Smooth muscle cell (in vitro differentiated cells): ENCODE measurements around the gene XXYLT1. TPM values are rescaled to one million over a fixed set of nuclear protein-coding genes. Genes with fewer than 3 reads are reported as not detected.

Experiments used
- DNase-seq: peaks from one replicate; lab custom pipeline; 2025; ENCODE audit not compliant: unreplicated experiment; lab: John Stamatoyannopoulos, UW
- H2AFZ ChIP-seq: fragments of 200-600 bp; sonication (generic); 2 replicates; pipeline ENCODE4 v1.6.0; 2016; ENCODE audit warnings: antibody characterized with exemption, low read depth, mild to moderate bottlenecking
- H3F3A ChIP-seq: fragments of 200-600 bp; sonication (generic); 2 replicates; pipeline ENCODE4 v1.6.0; 2017; ENCODE audit warnings: antibody characterized with exemption, low read depth
- H3K27ac ChIP-seq: fragments of 200-600 bp; sonication (generic); 2 replicates; pipeline ENCODE4 v1.5.1; 2016; ENCODE audit warnings: low read depth, mild to moderate bottlenecking
- H3K27me3 ChIP-seq: fragments of 200-600 bp; sonication (generic); 2 replicates; pipeline ENCODE4 v1.6.1; 2016; ENCODE audit warnings: low read depth, mild to moderate bottlenecking
- H3K36me3 ChIP-seq: fragments of 200-600 bp; sonication (generic); 2 replicates; pipeline ENCODE4 v1.5.1; 2016; ENCODE audit warnings: low read depth
- H3K4me1 ChIP-seq: fragments of 200-600 bp; sonication (generic); 2 replicates; pipeline ENCODE4 v1.5.1; 2016; ENCODE audit warnings: low read depth
- H3K4me2 ChIP-seq: fragments of 200-600 bp; sonication (generic); 2 replicates; pipeline ENCODE4 v1.6.0; 2016; ENCODE audit warnings: mild to moderate bottlenecking
- H3K4me3 ChIP-seq: fragments of 200-600 bp; sonication (generic); 2 replicates; pipeline ENCODE4 v1.5.1; 2016; ENCODE audit warnings: mild to moderate bottlenecking
- H3K79me2 ChIP-seq: fragments of 200-600 bp; sonication (generic); 2 replicates; pipeline ENCODE4 v1.6.0; 2016; ENCODE audit warnings: low read depth, mild to moderate bottlenecking
- H3K9ac ChIP-seq: fragments of 200-600 bp; sonication (generic); 2 replicates; pipeline ENCODE4 v1.6.0; 2016; ENCODE audit warnings: low read depth
- H3K9me3 ChIP-seq: fragments of 200-600 bp; sonication (generic); replicated peaks from 2 replicates; pipeline ENCODE4 v1.5.1; 2016; ENCODE audit warnings: low read depth
- H4K20me1 ChIP-seq: fragments of 200-600 bp; sonication (generic); 2 replicates; pipeline ENCODE4 v1.6.0; 2016; ENCODE audit warnings: low read depth
- CTCF ChIP-seq: fragments of 200-600 bp; sonication (generic); IDR thresholded peaks from 2 replicates; pipeline ENCODE4 v1.5.1; 2017; ENCODE audit warnings: borderline replicate concordance, mild to moderate bottlenecking, antibody characterized with exemption; ENCODE audit not compliant: insufficient read depth, poor library complexity, severe bottlenecking
- WGBS: methylation state at CpG from one replicate; pipeline ENCODE4 v1.1.7; 2016; ENCODE audit warnings: low lambda C conversion rate; 5-methylcytosine and 5-hydroxymethylcytosine counted together
- polyA plus RNA-seq: library from polyadenylated mRNA; unstranded; fragments of >200 nt; fragmentation: Nextera tagmentation; extraction: Ambion mirVana; gene quantifications from 2 replicates; pipeline ENCODE4 v1.2.1, GENCODE V29; 2016
- total RNA-seq: library from RNA; depleted of rRNA; stranded (reverse); fragments of >200 nt; gene quantifications from 2 replicates; pipeline ENCODE4 v1.2.3, GENCODE V29; 2014

XXYLT1 gene
- total and polyA plus RNA-seq, 2 experiments from 2014 or later: 22.2 to 35.4 TPM

DNA sequence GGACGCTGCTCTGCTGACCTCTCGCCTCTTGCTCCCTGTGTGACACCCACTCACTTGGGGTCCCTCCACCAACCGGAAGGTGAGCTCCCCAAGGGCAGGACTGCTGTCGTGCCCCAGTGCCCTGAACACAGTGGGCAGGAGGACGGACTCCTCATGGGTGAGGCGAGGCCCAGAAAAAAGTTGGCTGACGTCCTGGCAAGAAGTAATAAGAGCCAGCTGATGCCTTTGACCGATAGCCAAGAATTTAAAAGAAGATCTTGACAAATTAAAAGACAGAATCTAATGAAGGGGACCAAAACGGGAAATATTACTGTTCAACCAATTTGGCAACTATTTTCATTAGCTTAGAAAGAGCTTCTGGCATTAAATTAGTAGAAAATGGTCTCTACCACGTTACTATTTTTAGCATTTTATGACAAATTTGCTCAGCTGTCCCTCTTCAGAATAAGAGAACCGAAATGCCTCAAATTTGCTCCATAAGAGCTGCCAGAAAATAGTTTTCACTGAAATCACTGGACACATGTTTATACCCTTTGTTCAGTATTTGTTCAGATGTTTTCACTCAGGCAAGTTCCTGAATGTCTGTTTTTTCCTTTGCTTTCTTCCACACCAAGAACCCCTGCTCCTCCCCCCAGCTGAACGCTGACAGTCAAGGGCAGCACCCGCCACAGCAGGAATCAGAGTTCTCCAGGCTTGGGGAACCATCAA, 60.5 kb downstream of the XXYLT1 start:
- Histone ChIP-seq H3K79me2 (no peaks in the 10 kb centered on the region), H3K4me3 (no peak overlapping the region), H3K27me3 (no peaks in the 10 kb centered on the region), H3K27ac (peak overlapping the region; percentile 65), H4K20me1 (no peaks in the 10 kb centered on the region), H3K4me1 (peaks cover 7% of the 10 kb centered on the region), H3K9me3 (no peaks in the 10 kb centered on the region), H3K36me3 (no peaks in the 10 kb centered on the region), H3F3A (no peaks in the 10 kb centered on the region), H3K9ac (no peak overlapping the region), H3K4me2 (peak overlapping the region; percentile 33), H2AFZ (no peak overlapping the region)
- no peak for DNase-seq
- WGBS: 70% methylated on average over 13 of the region's 13 CpGs
- no peak for TF ChIP-seq CTCF

GRCh38 chr3:195209847-195210265, 61.1 kb downstream of the XXYLT1 start:
- TF ChIP-seq CTCF: no peak
- H3K27ac ChIP-seq: peak overlapping the region; percentile 65
- no peaks in the 10 kb centered on the region for H3F3A ChIP-seq
- no peaks in the 10 kb centered on the region for H3K9me3 ChIP-seq
- H2AFZ ChIP-seq: no peak overlapping the region
- no peaks in the 10 kb centered on the region for H3K79me2 ChIP-seq
- peaks cover 7% of the 10 kb centered on the region for H3K4me1 ChIP-seq
- no peaks in the 10 kb centered on the region for H4K20me1 ChIP-seq
- H3K36me3 ChIP-seq: no peaks in the 10 kb centered on the region
- peak overlapping the region; percentile 33 for H3K4me2 ChIP-seq
- H3K4me3 ChIP-seq: no peak overlapping the region
- H3K27me3 ChIP-seq: no peaks in the 10 kb centered on the region
- 73% methylated on average over 11 of the region's 12 CpGs for WGBS
- no peak for DNase-seq
- no peak overlapping the region for H3K9ac ChIP-seq

- no peak overlapping the region for H2AFZ ChIP-seq
- no peak for DNase-seq
- WGBS: 82% methylated on average over 29 of the region's 29 CpGs
- H3K9me3 ChIP-seq: no peaks in the 10 kb centered on the region
- no peaks in the 10 kb centered on the region for H3F3A ChIP-seq
- no peak overlapping the region for H3K4me3 ChIP-seq
- peak overlapping the region; percentile 33 for H3K4me2 ChIP-seq
- peak overlapping the region; percentile 65 for H3K27ac ChIP-seq
- no peak for TF ChIP-seq CTCF
- H3K79me2 ChIP-seq: no peaks in the 10 kb centered on the region
- peaks cover 12% of the 10 kb centered on the region for H3K4me1 ChIP-seq
- H4K20me1 ChIP-seq: no peaks in the 10 kb centered on the region
- H3K9ac ChIP-seq: no peak overlapping the region
- H3K36me3 ChIP-seq: no peaks in the 10 kb centered on the region
- H3K27me3 ChIP-seq: no peaks in the 10 kb centered on the region
Measured at GRCh38 chr3:195209083-195209846, 61.7 kb downstream of the XXYLT1 start.
